Caco-2 (cell line): ENCODE data around the gene ATP13A4. TPM values are rescaled to one million over a fixed set of nuclear protein-coding genes. Genes with fewer than 3 reads are reported as not detected.

Experiments
- BruUV-seq: library from RNA; stranded (reverse); fragments of 400-500 nt; replicated peaks from 2 replicates; lab custom pipeline; 2021; lab: Mats Ljungman, UMichigan
- CTCF ChIA-PET: fragments of 300-600 bp; sonication (Branson Sonifier 250); formaldehyde crosslinking; loops from one replicate; lab custom pipeline; 2022; ENCODE audit warnings: antibody characterized with exemption; lab: Charles Lee
- POLR2A ChIA-PET: fragments of 300-600 bp; sonication (Branson Sonifier 250); formaldehyde crosslinking; loops from one replicate; lab custom pipeline; 2022; ENCODE audit warnings: antibody characterized with exemption; lab: Charles Lee
- DNase-seq, 2 experiments: peaks; one replicate each; pipeline versions ENCODE4 v3.0.0 to v3.0.0-alpha.2; 2020 to 2022
- H3K27me3 ChIP-seq: replicated peaks from 2 replicates; pipeline ENCODE4 v1.6.0; 2011; ENCODE audit warnings: low read length; ENCODE audit not compliant: control insufficient read depth, insufficient read depth
- H3K36me3 ChIP-seq: 2 replicates; pipeline ENCODE4 v1.5.1; 2011; ENCODE audit warnings: low read length; ENCODE audit not compliant: control insufficient read depth, insufficient read depth
- H3K4me1 ChIP-seq: fragments of 250-450 bp; sonication (Bioruptor Pico); 2 replicates; pipeline ENCODE4 v1.5.1; 2020; ENCODE audit warnings: mild to moderate bottlenecking
- H3K4me3 ChIP-seq: 2 replicates; pipeline ENCODE4 v1.5.1; 2011; ENCODE audit warnings: low read depth, mild to moderate bottlenecking, control low read depth, low read length
- H3K9me3 ChIP-seq: fragments of 250-450 bp; sonication (Bioruptor Pico); 2 replicates; pipeline ENCODE4 v1.5.1; 2020; ENCODE audit warnings: mild to moderate bottlenecking, moderate library complexity
- H3K27ac Mint-ChIP-seq: one replicate; pipeline ENCODE4 v1.8.0; 2022; ENCODE audit warnings: mixed read lengths; ENCODE audit not compliant: unreplicated experiment
- H3K27me3 Mint-ChIP-seq: one replicate; pipeline ENCODE4 v1.8.0; 2022; ENCODE audit warnings: mixed read lengths; ENCODE audit not compliant: insufficient read depth, unreplicated experiment
- H3K36me3 Mint-ChIP-seq: one replicate; pipeline ENCODE4 v1.8.0; 2022; ENCODE audit warnings: mild to moderate bottlenecking, mixed read lengths; ENCODE audit not compliant: insufficient read depth, unreplicated experiment
- H3K4me1 Mint-ChIP-seq: one replicate; pipeline ENCODE4 v1.8.0; 2022; ENCODE audit warnings: low read depth, mixed read lengths; ENCODE audit not compliant: unreplicated experiment
- H3K4me3 Mint-ChIP-seq: one replicate; pipeline ENCODE4 v1.8.0; 2022; ENCODE audit warnings: mild to moderate bottlenecking, moderate library complexity, mixed read lengths; ENCODE audit not compliant: unreplicated experiment
- H3K9me3 Mint-ChIP-seq: one replicate; pipeline ENCODE4 v1.8.0; 2022; ENCODE audit warnings: mixed read lengths; ENCODE audit not compliant: unreplicated experiment
- CTCF ChIP-seq, 2 experiments: fragments of 200-600 bp in 1 of 2; IDR thresholded peaks; 1 replicate in 1 of 2; 2 replicates in 1 of 2; pipeline versions ENCODE4 v1.5.1 to v1.8.0; 2011 to 2022; ENCODE audit warnings: antibody characterized with exemption in 1 of 2, control low read depth in 1 of 2, inconsistent platforms in 1 of 2, low read depth in 1 of 2, low read length in 1 of 2, mild to moderate bottlenecking in 1 of 2, moderate library complexity in 1 of 2; ENCODE audit not compliant: insufficient read depth in 1 of 2, severe bottlenecking in 1 of 2, unreplicated experiment in 1 of 2
- intact Hi-C: fragments of 100-400 bp; cut with micrococcal nuclease; formaldehyde crosslinking; loops from one replicate; pipeline ENCODE4 v1.10.0; 2022; ENCODE audit not compliant: unreplicated experiment
- total RNA-seq: library from RNA; stranded (reverse); gene quantifications from 2 replicates; pipeline ENCODE4 v1.2.3, GENCODE V29; 2022

ATP13A4 gene
- total RNA-seq, 1 experiment from 2014 or later, result 1.4 TPM

GRCh38 chr3:193496658-193497057, 58.0 kb downstream of the ATP13A4 start:
- intact Hi-C loops, result no loop called here
- no peak overlapping the region for H3K27ac Mint-ChIP-seq
- H3K9me3 Mint-ChIP-seq, result no peaks in the 10 kb centered on the region
- H3K27me3 ChIP-seq, result no peaks in the 10 kb centered on the region
- no peak for TF ChIP-seq CTCF (IDR thresholded peaks at IDR 0.05; ENCODE audit: insufficient read depth in 1 of 2, low read depth in 1 of 2, low read length in 1 of 2, severe bottlenecking in 1 of 2, unreplicated experiment in 1 of 2)
- ChIA-PET POLR2A (no interaction called here), CTCF (no interaction called here)
- no peak overlapping the region for H3K4me3 ChIP-seq
- no peak for DNase-seq
- H3K36me3 ChIP-seq, result no peaks in the 10 kb centered on the region
- no peaks in the 10 kb centered on the region for H3K4me1 ChIP-seq
- H3K9me3 ChIP-seq, result 0 out of 2 replicates have a peak, but pooled peaks cover 3% of the 10 kb centered on the region
- no peaks in the 10 kb centered on the region for H3K4me1 Mint-ChIP-seq
- H3K4me3 Mint-ChIP-seq, result no peak overlapping the region
- H3K27me3 Mint-ChIP-seq, result peaks cover 4% of the 10 kb centered on the region
- H3K36me3 Mint-ChIP-seq, result no peaks in the 10 kb centered on the region
- no TSS peak for BruUV-seq

GRCh38 chr3:193491026-193491425, 63.7 kb downstream of the ATP13A4 start:
- peaks cover 6% of the 10 kb centered on the region for H3K4me1 Mint-ChIP-seq
- no peaks in the 10 kb centered on the region for H3K36me3 ChIP-seq
- ChIA-PET POLR2A (no interaction called here), CTCF (no interaction called here)
- intact Hi-C loops, result no loop called here
- H3K9me3 Mint-ChIP-seq, result no peaks in the 10 kb centered on the region
- H3K4me3 ChIP-seq, result no peak overlapping the region
- peaks cover 19% of the 10 kb centered on the region for H3K27me3 Mint-ChIP-seq
- no peaks in the 10 kb centered on the region for H3K27me3 ChIP-seq
- no peaks in the 10 kb centered on the region for H3K36me3 Mint-ChIP-seq
- no peak for DNase-seq
- no TSS peak for BruUV-seq
- 0 out of 2 replicates have a peak, but pooled peaks cover 3% of the 10 kb centered on the region for H3K9me3 ChIP-seq
- H3K4me1 ChIP-seq, result no peaks in the 10 kb centered on the region
- no peak for TF ChIP-seq CTCF (IDR thresholded peaks at IDR 0.05; ENCODE audit: insufficient read depth in 1 of 2, low read depth in 1 of 2, low read length in 1 of 2, severe bottlenecking in 1 of 2, unreplicated experiment in 1 of 2)
- H3K4me3 Mint-ChIP-seq, result no peak overlapping the region
- H3K27ac Mint-ChIP-seq, result no peak overlapping the region

DNA sequence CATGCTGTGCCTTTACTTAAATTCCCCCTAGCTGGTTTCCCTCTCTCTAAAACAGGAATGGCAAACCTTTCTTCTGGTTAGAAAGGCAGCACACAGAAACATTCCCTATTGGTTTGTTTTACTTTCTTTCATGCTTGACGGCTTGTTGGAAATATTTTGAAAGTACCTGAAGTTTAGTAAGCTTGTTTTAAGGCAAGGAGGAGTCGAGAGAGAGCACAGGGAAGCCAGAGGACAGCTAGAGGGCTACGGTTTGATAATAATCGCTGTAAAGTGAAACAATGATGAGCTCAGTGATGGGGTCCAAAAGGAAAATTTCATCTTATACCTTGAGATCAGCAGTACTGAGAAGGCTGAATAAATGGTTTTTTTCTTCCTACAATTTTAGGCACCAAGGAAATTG, 64.1 kb downstream of the ATP13A4 start:
- CTCF ChIA-PET, result no interaction called here
- Histone ChIP-seq H3K27me3 (no peaks in the 10 kb centered on the region), H3K9me3 (0 out of 2 replicates have a peak, but pooled peaks cover 3% of the 10 kb centered on the region), H3K36me3 (no peaks in the 10 kb centered on the region), H3K4me3 (no peak overlapping the region), H3K4me1 (no peaks in the 10 kb centered on the region)
- H3K36me3 Mint-ChIP-seq, result no peaks in the 10 kb centered on the region
- no peak for DNase-seq
- H3K27me3 Mint-ChIP-seq, result peaks cover 19% of the 10 kb centered on the region
- H3K9me3 Mint-ChIP-seq, result no peaks in the 10 kb centered on the region
- no TSS peak for BruUV-seq
- POLR2A ChIA-PET, result no interaction called here
- intact Hi-C loops, result no loop called here
- no peak overlapping the region for H3K27ac Mint-ChIP-seq
- no peak for TF ChIP-seq CTCF (IDR thresholded peaks at IDR 0.05; ENCODE audit: insufficient read depth in 1 of 2, low read depth in 1 of 2, low read length in 1 of 2, severe bottlenecking in 1 of 2, unreplicated experiment in 1 of 2)
- H3K4me1 Mint-ChIP-seq, result peaks cover 6% of the 10 kb centered on the region
- no peak overlapping the region for H3K4me3 Mint-ChIP-seq
